Measurements from ENCODE around the gene ACAN.
"Not testable (repeated sequence)": the region's sequence is repeated elsewhere in the genome, so short reads cannot be mapped to it uniquely, and the experiment has no call there.

Gene ACAN

DNA sequence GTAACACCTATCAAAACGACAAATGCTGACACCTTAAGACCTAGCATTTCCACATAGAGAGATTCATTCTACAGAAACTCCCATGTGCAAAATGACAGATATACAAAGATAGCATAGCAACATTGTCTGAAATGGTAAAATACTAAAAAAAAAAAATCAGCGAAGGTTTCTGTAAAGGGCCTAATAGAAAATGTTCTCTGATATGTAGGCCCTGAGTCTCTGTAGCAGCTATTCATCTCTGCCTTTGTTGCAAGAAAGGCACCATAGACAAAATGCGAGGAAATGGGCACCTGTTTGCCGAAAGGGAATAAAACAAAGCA, 110.6 kb downstream of the ACAN start:
- peak overlapping the region; percentile 79 for H3K4me3 ChIP-seq (ENCODE audit: control insufficient read depth, low read depth, low read length)
- TF ChIP-seq, protein P1, sequence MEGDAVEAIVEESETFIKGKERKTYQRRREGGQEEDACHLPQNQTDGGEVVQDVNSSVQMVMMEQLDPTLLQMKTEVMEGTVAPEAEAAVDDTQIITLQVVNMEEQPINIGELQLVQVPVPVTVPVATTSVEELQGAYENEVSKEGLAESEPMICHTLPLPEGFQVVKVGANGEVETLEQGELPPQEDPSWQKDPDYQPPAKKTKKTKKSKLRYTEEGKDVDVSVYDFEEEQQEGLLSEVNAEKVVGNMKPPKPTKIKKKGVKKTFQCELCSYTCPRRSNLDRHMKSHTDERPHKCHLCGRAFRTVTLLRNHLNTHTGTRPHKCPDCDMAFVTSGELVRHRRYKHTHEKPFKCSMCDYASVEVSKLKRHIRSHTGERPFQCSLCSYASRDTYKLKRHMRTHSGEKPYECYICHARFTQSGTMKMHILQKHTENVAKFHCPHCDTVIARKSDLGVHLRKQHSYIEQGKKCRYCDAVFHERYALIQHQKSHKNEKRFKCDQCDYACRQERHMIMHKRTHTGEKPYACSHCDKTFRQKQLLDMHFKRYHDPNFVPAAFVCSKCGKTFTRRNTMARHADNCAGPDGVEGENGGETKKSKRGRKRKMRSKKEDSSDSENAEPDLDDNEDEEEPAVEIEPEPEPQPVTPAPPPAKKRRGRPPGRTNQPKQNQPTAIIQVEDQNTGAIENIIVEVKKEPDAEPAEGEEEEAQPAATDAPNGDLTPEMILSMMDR (conservative IDR thresholded peaks at IDR 0.05; ENCODE audit: control insufficient read depth, insufficient read depth, low read depth, low read length), result no peak

DNA sequence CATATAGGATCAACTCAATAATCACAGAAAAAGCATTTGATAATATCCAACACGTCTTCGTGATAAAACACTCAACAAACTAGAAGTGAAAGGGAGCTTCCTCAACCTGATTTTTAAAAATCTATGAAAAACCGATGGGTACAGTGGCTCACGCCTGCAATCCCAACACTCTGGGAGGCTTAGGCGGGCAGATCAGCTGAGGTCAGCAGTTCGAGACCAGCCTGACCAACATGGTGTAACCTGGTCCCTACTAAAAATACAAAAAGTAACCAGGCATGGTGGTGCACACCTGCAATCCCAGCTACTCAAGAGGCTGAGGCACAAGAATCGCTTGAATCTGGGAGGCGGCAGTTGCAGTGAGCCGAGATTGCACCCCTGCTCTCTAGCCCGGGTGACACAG, 112.1 kb downstream of the ACAN start:
- H3K4me3 ChIP-seq (ENCODE audit: control insufficient read depth, low read depth, low read length), result no peak overlapping the region
- no peak for DNase-seq (ENCODE audit: low read depth)
- TF ChIP-seq, protein P1 (conservative IDR thresholded peaks at IDR 0.05; ENCODE audit: control insufficient read depth, insufficient read depth, low read depth, low read length), result no peak

More for the DNA sequence above, 110.6 kb downstream of the ACAN start:
- no peak for DNase-seq (ENCODE audit: low read depth)

DNA sequence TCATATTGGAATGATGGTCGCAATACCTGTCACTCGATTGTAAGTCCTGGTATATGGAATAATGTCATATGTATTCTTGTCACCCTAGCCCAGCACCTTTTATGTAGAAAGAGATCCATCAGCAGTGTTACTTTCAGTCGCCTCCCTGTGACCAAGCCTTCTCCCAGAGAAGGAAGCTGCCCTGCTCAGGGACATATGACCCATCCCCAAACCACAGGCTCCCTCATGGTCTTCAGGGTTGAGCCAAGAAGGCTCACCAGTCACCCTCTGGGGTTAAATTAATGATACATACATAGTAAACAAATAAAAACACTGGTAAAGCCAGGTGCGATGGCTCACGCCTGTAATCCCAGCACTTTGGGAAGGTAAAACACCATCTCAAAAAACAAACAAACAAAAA, 114.5 kb downstream of the ACAN start:
- H3K4me3 ChIP-seq (ENCODE audit: control insufficient read depth, low read depth, low read length), result no peak overlapping the region
- DNase-seq (ENCODE audit: low read depth), result peak; percentile 48
- TF ChIP-seq, protein P1 (conservative IDR thresholded peaks at IDR 0.05; ENCODE audit: control insufficient read depth, insufficient read depth, low read depth, low read length), result no peak

DNA sequence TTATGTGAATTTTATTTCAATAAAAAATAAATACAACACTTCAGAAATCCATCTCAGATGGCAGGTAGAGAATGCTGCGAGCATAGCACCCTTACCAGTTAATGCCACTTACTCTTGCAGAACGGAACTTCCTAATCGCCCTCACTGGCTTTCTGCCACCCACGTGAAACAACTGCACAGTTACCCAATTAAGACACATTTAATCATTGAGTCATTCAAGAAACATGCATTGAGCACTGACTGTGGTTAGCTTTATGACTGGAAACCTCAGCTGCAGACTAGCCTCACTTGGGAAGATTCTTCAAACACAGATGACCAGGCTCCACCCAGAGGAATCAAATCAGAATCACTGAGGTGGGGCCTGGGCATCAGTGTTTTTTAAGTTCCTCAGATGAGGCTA, 115.5 kb downstream of the ACAN start:
- peak; percentile 99 for DNase-seq (ENCODE audit: low read depth)
- H3K4me3 ChIP-seq (ENCODE audit: control insufficient read depth, low read depth, low read length), result no peak overlapping the region
- TF ChIP-seq, protein P1 (conservative IDR thresholded peaks at IDR 0.05; ENCODE audit: control insufficient read depth, insufficient read depth, low read depth, low read length), result no peak

DNA sequence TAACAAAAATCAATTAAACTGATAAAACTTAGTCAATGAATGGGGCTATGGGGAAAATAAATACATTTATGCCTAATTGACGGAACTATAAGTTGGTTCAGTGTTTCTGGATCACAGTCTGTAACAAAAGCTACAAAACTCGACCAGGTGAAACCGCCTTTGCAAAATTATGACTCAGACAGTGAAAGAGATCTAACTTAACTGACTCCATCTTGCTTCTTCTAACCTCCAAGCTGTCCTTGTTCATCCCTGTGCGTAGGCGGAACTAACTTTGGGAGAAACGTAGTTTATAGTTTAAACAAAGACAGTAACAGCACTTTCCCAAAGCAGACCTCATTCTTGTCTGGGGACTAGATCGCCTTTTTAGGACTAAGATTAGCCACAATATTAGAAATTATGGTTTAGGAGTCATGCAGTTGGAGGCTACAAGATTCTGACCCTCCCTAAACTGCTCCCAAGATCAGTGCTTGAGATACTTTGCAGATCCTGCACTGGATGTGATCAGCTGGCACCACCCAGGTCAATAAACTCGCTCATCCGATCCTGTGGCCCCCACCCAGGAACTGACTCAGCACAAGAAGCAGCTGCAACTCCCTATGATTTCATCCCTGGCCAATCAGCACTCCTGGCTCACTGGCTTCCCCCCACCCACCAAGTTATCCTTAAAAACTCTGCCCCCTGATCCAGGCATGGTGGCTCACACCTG, 117.1 kb downstream of the ACAN start:
- no peak overlapping the region for H3K4me3 ChIP-seq (ENCODE audit: control insufficient read depth, low read depth, low read length)
- TF ChIP-seq, protein P1 (conservative IDR thresholded peaks at IDR 0.05; ENCODE audit: control insufficient read depth, insufficient read depth, low read depth, low read length), result no peak
- peak; percentile 91 for DNase-seq (ENCODE audit: low read depth)

DNA sequence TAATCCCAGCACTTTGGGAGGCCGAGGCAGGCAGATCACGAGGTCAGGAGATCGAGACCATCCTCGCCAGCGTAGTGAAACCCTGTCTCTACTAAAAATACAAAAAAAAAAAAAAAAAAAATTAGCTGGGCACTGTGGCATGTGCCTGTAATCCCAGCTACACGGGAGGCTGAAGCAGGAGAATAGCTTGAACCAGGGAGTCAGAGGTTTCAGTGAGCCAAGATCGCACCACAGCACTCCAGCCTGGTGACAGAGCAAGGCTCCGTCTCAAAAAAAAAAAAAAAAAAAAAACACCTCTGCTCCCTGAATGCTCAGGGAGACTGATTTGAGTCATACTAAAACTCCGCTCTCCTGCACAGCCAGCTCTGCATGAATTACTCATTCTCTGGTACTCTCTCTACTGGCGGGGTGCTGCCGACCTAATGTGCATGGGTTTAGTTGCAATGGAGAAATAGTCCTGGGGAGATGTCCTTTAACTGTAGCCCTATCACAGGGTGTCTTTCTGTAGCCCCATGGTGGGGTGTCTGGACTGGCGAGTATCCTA, 117.7 kb downstream of the ACAN start:
- peak; percentile 91 for DNase-seq (ENCODE audit: low read depth)

More for the DNA sequence above, 117.7 kb downstream of the ACAN start:
- not testable (repeated sequence) for H3K4me3 ChIP-seq (ENCODE audit: control insufficient read depth, low read depth, low read length)

All from fibroblast of mammary gland (primary cell).